Measurements from ENCODE around the gene CASP14. TPM values are rescaled to one million over a fixed set of nuclear protein-coding genes. Genes with fewer than 3 reads are reported as not detected.

CASP14 gene
- total RNA-seq, 2 donors from 2014 or later: 0.09 to 0.51 TPM

DNA sequence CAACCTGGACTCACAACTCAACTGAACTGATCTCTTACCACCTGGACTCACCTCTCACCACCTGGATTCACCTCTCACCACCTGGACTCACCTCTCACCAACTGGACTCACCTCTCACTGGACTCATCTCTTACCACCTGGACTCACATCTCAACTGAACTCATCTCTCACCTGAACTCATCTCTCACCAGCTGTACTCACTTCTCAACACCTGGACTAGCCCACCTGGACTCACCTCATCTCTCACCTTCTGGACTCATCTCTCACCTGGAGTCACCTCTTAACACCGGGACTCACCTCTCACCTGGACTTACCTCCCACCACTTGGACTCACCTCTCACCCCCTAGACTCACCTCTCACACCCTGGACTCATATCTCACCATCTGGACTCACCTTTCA, 7.3 kb upstream of the CASP14 start:
- intact Hi-C loops (cut with DNase I): no loop called here
- WGBS: 94% methylated on average over 1 of the region's 1 CpG
- no peak overlapping the region for H3K27ac ChIP-seq
- no peaks in the 10 kb centered on the region for H3K4me1 ChIP-seq (replicated peaks)
- no peaks in the 10 kb centered on the region for H3K9me3 ChIP-seq
- TF ChIP-seq, protein P1, sequence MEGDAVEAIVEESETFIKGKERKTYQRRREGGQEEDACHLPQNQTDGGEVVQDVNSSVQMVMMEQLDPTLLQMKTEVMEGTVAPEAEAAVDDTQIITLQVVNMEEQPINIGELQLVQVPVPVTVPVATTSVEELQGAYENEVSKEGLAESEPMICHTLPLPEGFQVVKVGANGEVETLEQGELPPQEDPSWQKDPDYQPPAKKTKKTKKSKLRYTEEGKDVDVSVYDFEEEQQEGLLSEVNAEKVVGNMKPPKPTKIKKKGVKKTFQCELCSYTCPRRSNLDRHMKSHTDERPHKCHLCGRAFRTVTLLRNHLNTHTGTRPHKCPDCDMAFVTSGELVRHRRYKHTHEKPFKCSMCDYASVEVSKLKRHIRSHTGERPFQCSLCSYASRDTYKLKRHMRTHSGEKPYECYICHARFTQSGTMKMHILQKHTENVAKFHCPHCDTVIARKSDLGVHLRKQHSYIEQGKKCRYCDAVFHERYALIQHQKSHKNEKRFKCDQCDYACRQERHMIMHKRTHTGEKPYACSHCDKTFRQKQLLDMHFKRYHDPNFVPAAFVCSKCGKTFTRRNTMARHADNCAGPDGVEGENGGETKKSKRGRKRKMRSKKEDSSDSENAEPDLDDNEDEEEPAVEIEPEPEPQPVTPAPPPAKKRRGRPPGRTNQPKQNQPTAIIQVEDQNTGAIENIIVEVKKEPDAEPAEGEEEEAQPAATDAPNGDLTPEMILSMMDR (IDR thresholded peaks at IDR 0.05): no peak
- TF ChIP-seq POLR2A (IDR thresholded peaks at IDR 0.05) (no peak), POLR2AphosphoS5 (IDR thresholded peaks at IDR 0.05) (no peak)
- DNase-seq (ENCODE audit: low spot score): no peak
- H3K4me3 ChIP-seq: no peak overlapping the region
- no peaks in the 10 kb centered on the region for H3K36me3 ChIP-seq
- no peaks in the 10 kb centered on the region for H3K27me3 ChIP-seq (replicated peaks; ENCODE audit: insufficient read depth)

DNA sequence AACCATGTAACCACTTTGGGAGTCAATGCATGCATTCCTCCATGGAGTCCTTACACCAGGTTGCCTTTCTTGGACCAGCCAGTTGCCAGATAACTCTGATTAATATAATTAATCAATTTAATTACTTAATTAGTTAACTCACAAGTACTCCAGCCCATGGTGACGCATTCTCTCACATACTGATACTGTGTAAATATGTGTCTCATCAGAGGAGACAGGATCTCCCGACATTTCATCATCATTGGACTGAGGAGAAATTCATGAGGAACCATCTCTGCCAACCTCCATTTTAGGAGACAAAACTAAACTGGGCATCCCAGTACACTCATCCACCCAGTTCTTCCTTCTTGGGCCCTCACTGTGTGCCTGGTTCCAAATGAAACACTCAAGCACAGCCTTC, 6.5 kb upstream of the CASP14 start:
- no peak overlapping the region for H3K4me3 ChIP-seq
- no peak for DNase-seq (ENCODE audit: low spot score)
- H3K9me3 ChIP-seq: no peaks in the 10 kb centered on the region
- intact Hi-C loops (cut with DNase I): no loop called here
- H3K4me1 ChIP-seq (replicated peaks): no peaks in the 10 kb centered on the region
- no peak overlapping the region for H3K27ac ChIP-seq
- no peak for TF ChIP-seq POLR2A (IDR thresholded peaks at IDR 0.05)
- WGBS: 82% methylated on average over 2 of the region's 2 CpGs
- H3K36me3 ChIP-seq: no peaks in the 10 kb centered on the region
- H3K27me3 ChIP-seq (replicated peaks; ENCODE audit: insufficient read depth): no peaks in the 10 kb centered on the region

DNA sequence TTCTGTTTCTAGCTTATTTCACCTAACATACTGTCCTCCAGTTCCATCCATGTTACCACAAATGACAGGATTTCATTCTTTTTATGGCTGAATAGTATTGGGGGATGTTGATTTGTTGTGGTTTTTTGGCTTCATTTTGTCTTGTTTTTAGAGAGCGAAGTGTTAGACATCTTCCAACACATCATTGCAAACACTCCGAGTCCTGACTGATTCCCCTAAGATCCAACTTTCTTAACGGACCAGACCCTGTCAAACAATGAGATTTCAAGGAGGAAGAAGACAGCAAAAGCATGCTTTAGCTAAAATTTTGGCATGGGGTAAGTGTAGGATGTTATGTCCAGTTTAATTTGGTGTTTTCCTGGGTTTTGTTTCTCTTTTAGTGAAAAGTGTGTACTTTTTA, 3.8 kb upstream of the CASP14 start:
- TF ChIP-seq POLR2AphosphoS5 (IDR thresholded peaks at IDR 0.05): no peak
- no peak for TF ChIP-seq POLR2A (IDR thresholded peaks at IDR 0.05)
- TF ChIP-seq, protein P1 (IDR thresholded peaks at IDR 0.05): no peak
- H3K27ac ChIP-seq: no peak overlapping the region
- H3K36me3 ChIP-seq: no peaks in the 10 kb centered on the region
- no peaks in the 10 kb centered on the region for H3K9me3 ChIP-seq
- H3K4me1 ChIP-seq (replicated peaks): no peaks in the 10 kb centered on the region
- intact Hi-C loops (cut with DNase I): no loop called here
- no peaks in the 10 kb centered on the region for H3K27me3 ChIP-seq (replicated peaks; ENCODE audit: insufficient read depth)
- no peak overlapping the region for H3K4me3 ChIP-seq
- no peak for DNase-seq (ENCODE audit: low spot score)
- WGBS: 79% methylated on average over 3 of the region's 3 CpGs

DNA sequence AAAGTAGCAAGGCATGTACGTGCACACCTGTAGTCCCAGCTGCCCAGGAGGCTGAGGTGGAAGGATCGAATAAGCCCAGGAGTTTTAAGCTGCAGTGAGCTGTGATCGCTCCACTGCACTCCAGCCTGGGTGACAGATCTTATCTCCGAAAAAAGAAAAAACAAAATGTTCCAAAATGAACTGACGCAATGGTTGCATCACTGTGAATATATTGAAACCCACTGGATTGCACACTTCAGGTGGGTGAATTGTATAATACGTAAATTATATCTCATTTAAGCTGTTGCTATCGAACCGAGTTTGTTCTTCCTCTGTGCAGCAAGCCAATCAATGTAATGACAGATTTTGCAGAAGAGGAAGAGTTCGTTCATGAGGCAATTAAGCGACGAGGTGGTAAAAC, 1.6 kb upstream of the CASP14 start:
- intact Hi-C loops (cut with DNase I): no loop called here
- DNase-seq (ENCODE audit: low spot score): no peak
- 67% methylated on average over 11 of the region's 11 CpGs for WGBS
- Histone ChIP-seq H3K36me3 (no peaks in the 10 kb centered on the region), H3K27ac (no peak overlapping the region), H3K9me3 (no peaks in the 10 kb centered on the region), H3K4me1 (replicated peaks) (no peaks in the 10 kb centered on the region), H3K4me3 (no peak overlapping the region), H3K27me3 (replicated peaks; ENCODE audit: insufficient read depth) (no peaks in the 10 kb centered on the region)
- TF ChIP-seq POLR2A (IDR thresholded peaks at IDR 0.05) (no peak), POLR2AphosphoS5 (IDR thresholded peaks at IDR 0.05) (no peak)
- TF ChIP-seq, protein P1 (IDR thresholded peaks at IDR 0.05): no peak

DNA sequence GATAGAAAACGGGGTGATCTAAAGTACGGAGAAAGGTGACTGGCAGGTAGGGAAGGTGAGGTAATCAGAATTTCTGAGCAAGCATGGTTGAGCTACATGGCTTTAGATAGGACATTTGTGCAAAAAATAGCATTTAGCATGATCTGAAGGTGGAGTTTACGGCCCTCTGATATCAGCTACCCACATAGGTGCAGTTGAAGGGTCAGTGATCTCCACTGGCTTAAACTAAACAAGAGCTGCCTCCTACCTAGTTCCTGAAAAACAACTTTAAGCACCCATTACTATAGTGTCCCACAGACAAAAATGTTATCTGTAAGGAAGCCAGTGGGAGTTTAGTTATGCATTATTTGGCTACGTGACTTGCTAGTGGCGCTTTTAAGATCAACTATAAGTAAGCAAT, 1.2 kb upstream of the CASP14 start:
- no peaks in the 10 kb centered on the region for H3K4me1 ChIP-seq (replicated peaks)
- TF ChIP-seq POLR2A (IDR thresholded peaks at IDR 0.05) (no peak), POLR2AphosphoS5 (IDR thresholded peaks at IDR 0.05) (no peak)
- TF ChIP-seq, protein P1 (IDR thresholded peaks at IDR 0.05): no peak
- intact Hi-C loops (cut with DNase I): no loop called here

More for the DNA sequence above, 1.2 kb upstream of the CASP14 start:
- no peaks in the 10 kb centered on the region for H3K9me3 ChIP-seq
- no peak overlapping the region for H3K27ac ChIP-seq
- 73% methylated on average over 5 of the region's 5 CpGs for WGBS
- H3K36me3 ChIP-seq: no peaks in the 10 kb centered on the region
- no peak for DNase-seq (ENCODE audit: low spot score)
- H3K4me3 ChIP-seq: no peak overlapping the region
- H3K27me3 ChIP-seq (replicated peaks; ENCODE audit: insufficient read depth): no peaks in the 10 kb centered on the region

Measured in prostate gland (tissue), 2 donors.